Measurements from ENCODE around the gene DUSP7.

DNA sequence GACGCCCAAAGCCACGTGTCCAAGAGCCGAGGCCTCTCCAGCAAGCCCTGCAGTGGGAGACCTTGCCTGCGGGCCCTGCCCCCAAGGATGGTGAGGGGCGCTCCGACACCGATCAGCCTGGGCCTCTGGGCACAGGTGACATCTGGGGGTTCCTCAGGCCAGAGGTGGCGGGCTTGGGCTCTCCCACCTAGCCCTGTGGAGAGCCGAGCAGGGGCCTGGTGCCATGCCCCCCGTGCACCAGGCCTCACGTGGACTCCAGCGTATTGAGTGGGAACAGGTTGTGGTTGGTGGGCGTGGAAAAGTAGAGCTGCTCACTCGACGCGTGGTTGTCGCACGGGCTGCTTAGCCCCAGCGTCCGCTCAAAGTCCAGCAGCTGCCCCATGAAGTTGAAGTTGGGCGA is 5.8 kb downstream of the DUSP7 start:
- TF ChIP-seq CTCF (IDR thresholded peaks at IDR 0.05) (no peak), ZFX (IDR thresholded peaks at IDR 0.05; ENCODE audit: borderline replicate concordance) (no peak)

All from 22Rv1 (cell line).